Amygdala (tissue), 56 donors: ENCODE results near the gene NUB1.
"Not testable (repeated sequence)": the region's sequence is repeated elsewhere in the genome, so short reads cannot be mapped to it uniquely, and the experiment has no call there.

Experiments used
- DNase-seq, 56 donors: peaks; one replicate each; lab custom pipeline; 2025; lab: John Stamatoyannopoulos, UW

Gene NUB1

GRCh38 chr7:151341357-151342101 lies at the start of gene NUB1:
NUB1 (plus strand) TSS chr7:151341812; CDS start chr7:151345350, 3,538 bp downstream.
- peak; percentile 25 to 94 (median 85) for DNase-seq

GRCh38 chr7:151292850-151293249 lies 48.8 kb upstream of the NUB1 start:
- no peak for DNase-seq

DNA sequence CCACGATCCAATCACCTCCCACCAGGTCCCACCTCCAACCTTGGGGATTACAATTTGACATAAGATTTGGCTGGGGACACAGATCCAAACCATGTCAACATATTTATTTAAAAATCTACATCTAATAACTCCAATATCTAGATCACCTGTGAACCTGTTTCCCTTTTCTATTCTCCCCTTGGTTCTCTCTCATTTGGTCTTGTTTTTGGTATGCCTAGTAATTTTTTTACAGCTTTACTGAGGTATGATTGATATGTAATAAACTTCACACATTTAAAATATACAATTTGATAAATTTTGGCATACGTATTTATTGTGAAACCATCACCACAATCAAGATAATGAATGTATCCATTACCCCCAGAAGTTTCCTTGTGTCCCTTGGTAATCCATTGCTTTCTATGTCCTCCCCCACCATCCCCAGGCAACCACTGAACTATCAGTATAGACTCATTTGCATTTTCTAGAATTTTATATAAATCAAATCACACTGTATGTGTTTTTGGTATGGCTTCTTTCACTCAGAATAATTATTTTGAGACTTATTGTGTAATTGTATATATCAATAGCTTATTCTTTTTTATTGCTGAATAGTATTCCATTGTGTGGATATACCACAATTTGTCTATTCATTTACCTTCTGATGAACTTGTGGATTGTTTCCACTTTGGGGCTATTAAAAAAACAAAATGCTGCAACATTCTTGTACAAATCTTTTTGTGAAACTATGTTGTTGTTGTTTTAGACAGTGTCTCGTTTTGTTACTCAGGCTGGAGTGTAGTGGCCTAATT lies 45.2 kb upstream of the NUB1 start:
- no peak for DNase-seq

DNA sequence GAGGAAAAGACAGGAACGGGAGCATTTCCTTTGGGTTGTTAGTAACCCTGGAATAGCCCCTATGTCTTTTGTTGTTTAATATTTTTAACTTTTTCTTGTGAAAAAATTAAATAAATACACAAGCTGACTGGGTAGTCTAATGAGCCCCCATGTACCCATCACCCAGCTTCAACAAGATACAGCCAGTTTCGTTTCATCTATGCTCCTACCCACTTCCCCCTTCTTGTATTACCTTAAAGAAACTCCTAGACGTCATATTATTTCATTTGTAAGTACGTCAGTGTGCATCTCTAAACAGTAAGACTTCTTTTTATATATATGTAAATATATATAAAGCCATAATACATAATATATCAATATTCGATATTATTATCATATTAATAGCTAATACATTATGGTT lies 42.8 kb upstream of the NUB1 start:
- no peak for DNase-seq

GRCh38 chr7:151299530-151299929 lies 42.1 kb upstream of the NUB1 start:
- no peak for DNase-seq

- DNase-seq, result no peak
These were observed 41.5 kb upstream of the NUB1 start for GRCh38 chr7:151299940-151300645.

GRCh38 chr7:151301471-151302462 lies 39.8 kb upstream of the NUB1 start:
- DNase-seq, result no peak

GRCh38 chr7:151304251-151304650 lies 37.4 kb upstream of the NUB1 start:
- DNase-seq, result not testable (repeated sequence)

- no peak for DNase-seq
These were observed 36.8 kb upstream of the NUB1 start for GRCh38 chr7:151304856-151305255.

DNA sequence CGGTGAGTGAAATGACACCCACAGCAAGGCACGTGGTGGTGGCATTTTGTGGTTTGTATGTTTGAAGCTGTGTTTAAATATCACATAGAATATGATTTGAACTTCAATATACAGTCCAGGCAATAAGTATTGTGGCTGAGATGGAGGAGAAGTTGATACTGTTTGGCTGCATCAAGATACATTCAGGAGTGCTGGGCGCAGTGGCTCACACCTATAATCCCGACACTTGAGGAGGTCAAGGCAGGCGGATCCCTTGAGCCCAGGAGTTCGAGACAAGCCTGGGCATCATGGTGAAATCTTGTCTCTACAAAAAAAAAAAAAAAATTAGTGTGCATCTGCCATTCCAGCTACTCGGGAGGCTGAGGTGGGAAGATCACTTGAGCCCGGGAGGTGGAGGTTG lies 35.2 kb upstream of the NUB1 start:
- no peak for DNase-seq

- no peak for DNase-seq
These were observed 34.8 kb upstream of the NUB1 start for GRCh38 chr7:151306860-151307259.

- no peak for DNase-seq
These were observed 34.1 kb upstream of the NUB1 start for GRCh38 chr7:151307536-151307935.

DNA sequence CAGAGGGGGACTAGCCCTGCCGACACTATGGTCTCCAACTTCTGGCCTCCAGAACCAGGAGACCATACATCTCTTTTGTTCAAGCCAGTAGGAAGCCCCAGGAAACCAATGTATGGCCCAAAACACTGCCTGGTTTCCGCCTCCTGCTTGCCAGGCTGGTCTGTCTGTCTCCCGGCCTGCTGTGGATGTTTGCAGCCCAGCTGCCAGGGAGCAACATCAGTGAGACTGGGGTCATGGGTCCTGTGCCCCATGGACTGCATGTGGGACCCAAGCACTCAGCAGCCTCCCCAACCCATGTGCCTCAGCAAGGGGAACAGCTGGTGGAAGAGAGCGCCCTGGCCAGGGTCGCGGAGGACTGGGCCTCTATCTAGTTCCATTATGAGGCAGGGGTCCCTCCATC lies 33.4 kb upstream of the NUB1 start:
- DNase-seq, result no peak

DNA sequence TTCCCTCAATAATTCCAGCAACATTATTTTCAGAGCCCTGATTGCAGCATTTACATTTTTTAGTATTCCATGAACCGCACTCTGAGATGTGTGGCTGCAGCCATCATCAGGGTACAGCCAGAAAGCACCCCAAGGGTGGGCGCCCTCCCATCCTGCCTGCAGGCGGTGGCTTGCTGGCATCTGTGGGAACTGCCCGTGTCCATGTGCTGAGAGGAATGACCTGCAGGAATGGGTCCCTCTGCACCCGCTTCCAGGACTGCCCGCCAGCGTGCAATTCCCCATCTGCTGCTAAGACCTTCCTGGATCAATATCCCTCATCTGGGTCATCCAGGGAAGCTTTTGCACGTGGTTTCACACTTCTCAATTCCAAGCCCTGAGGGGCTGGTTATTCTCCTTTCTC lies 32.8 kb upstream of the NUB1 start:
- no peak for DNase-seq

- DNase-seq, result no peak
These were observed 32.3 kb upstream of the NUB1 start for GRCh38 chr7:151309311-151309710.

DNA sequence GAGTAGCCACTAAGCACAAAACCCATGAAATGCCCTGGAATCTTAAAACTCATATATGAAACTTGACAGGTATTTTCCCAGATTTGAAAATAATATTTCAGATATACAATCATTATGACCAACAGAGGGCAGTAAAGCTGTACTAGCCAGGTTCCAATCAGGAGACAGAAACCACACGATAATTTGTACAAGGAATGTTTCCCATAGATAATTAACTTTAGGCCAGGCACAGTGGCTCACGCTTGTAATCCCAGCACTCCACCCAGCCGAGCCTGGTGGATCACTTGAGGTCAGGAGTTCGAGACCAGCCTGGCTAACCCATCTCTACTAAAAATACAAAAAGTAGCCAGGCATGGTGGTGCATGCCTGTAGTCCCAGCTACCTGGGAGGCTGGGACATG lies 31.0 kb upstream of the NUB1 start:
- no peak for DNase-seq

DNA sequence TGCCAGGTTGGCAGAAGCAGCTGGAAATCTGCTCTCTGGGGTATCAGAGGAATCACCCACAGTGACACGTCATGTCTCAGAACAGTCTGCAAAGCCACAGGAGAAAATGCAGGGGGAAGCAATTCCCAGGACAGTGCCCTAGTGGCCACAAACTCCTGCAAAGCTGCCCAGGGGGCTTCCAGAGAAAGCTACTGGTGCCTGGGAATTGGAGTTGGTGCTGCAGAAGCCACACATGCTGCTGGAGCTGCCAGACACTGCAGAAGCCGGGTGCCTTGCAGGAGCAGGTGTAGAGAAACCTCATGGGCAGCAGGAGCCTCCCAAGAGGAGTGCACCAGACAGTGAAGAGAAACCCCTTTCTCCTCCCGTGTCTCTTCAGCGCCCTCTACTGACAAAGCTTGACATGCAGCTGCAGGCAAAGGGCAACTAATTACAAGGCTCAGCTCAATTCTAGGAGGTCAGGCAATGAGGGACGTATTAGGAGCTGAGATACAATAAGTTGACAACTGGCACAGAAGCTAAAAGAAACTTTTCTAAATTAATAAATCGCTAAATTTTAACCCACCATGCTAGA lies 30.2 kb upstream of the NUB1 start:
- DNase-seq, result no peak

DNA sequence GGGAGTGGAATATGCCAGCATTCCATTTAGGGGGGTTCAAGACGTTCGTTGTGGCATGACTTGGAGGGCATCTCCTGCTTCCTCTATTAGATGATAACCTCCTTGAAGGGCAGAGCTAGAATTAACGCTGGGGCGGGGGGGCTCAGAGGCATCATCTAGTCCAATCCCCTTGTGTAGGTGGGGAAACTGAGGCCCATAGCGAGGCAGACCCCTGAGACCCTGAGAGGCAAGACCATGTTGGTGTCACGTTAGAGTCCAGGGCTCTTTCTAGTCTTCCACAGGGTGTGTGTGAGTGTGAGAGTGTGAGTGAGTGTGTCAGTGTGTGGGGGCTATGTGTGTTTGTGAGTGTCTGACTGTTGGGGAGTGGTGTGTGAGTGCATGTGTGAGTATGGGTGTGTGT lies 29.3 kb upstream of the NUB1 start:
- no peak for DNase-seq
